ENCODE measurements around the gene ARL15.
"Not testable (repeated sequence)": the region's sequence is repeated elsewhere in the genome, so short reads cannot be mapped to it uniquely, and the experiment has no call there.

ARL15 gene

GRCh38 chr5:54060919-54061318, 249.5 kb downstream of the ARL15 start:
- H3K27ac ChIP-seq (ENCODE audit: low read depth in 2 of 2, low read length in 2 of 2); H3K9me3 ChIP-seq (ENCODE audit: control insufficient read depth in 2 of 2, low read length in 2 of 2); H3K4me3 ChIP-seq (ENCODE audit: low read length in 2 of 2); H3K9ac ChIP-seq (ENCODE audit: low read depth in 1 of 2, low read length in 2 of 2); H3K27me3 ChIP-seq (ENCODE audit: control insufficient read depth in 2 of 2, insufficient read depth in 2 of 2, low read length in 2 of 2); H3K36me3 ChIP-seq (ENCODE audit: control insufficient read depth in 2 of 2, insufficient read depth in 2 of 2, low read length in 2 of 2); H3K4me1 ChIP-seq (ENCODE audit: control insufficient read depth in 2 of 2, insufficient read depth in 2 of 2, low read length in 2 of 2): not testable (repeated sequence)

GRCh38 chr5:54049963-54050362, 260.4 kb downstream of the ARL15 start:
- H3K27me3 ChIP-seq (ENCODE audit: control insufficient read depth in 2 of 2, insufficient read depth in 2 of 2, low read length in 2 of 2), result no peaks in the 10 kb centered on the region
- H3K27ac ChIP-seq (ENCODE audit: low read depth in 2 of 2, low read length in 2 of 2), result no peak overlapping the region
- H3K4me3 ChIP-seq (ENCODE audit: low read length in 2 of 2), result no peak overlapping the region
- H3K36me3 ChIP-seq (ENCODE audit: control insufficient read depth in 2 of 2, insufficient read depth in 2 of 2, low read length in 2 of 2), result no peaks in the 10 kb centered on the region
- no peaks in the 10 kb centered on the region for H3K9me3 ChIP-seq (ENCODE audit: control insufficient read depth in 2 of 2, low read length in 2 of 2)
- H3K9ac ChIP-seq (ENCODE audit: low read depth in 1 of 2, low read length in 2 of 2), result no peak overlapping the region
- peaks cover 0 to 2% of the 10 kb centered on the region in 2 donors for H3K4me1 ChIP-seq (ENCODE audit: control insufficient read depth in 2 of 2, insufficient read depth in 2 of 2, low read length in 2 of 2)

DNA sequence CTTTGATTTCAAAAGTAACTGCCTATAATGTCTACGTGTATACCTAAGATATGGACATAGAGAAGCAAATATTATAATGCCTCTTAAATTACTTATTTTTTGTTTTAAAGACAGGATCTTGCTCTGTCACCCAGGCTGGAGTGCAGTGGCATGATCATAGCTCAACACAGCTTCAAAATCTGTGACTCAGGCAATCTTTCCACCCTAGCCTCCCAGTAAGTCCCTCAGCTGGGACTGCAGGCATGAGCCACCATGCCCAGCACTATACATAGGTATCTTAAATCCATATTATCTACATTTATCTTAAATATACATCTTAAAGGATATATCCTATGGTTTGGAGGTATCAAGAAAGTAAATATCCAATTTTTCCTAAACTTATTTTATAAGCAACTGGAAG, 261.2 kb downstream of the ARL15 start:
- Histone ChIP-seq H3K4me1 (ENCODE audit: control insufficient read depth in 2 of 2, insufficient read depth in 2 of 2, low read length in 2 of 2) (peaks cover 0 to 2% of the 10 kb centered on the region in 2 donors), H3K27ac (ENCODE audit: low read depth in 2 of 2, low read length in 2 of 2) (no peak overlapping the region), H3K9ac (ENCODE audit: low read depth in 1 of 2, low read length in 2 of 2) (no peak overlapping the region), H3K27me3 (ENCODE audit: control insufficient read depth in 2 of 2, insufficient read depth in 2 of 2, low read length in 2 of 2) (no peaks in the 10 kb centered on the region), H3K4me3 (ENCODE audit: low read length in 2 of 2) (no peak overlapping the region), H3K36me3 (ENCODE audit: control insufficient read depth in 2 of 2, insufficient read depth in 2 of 2, low read length in 2 of 2) (no peaks in the 10 kb centered on the region), H3K9me3 (ENCODE audit: control insufficient read depth in 2 of 2, low read length in 2 of 2) (no peaks in the 10 kb centered on the region)

- H3K27me3 ChIP-seq (ENCODE audit: control insufficient read depth in 2 of 2, insufficient read depth in 2 of 2, low read length in 2 of 2), result no peaks in the 10 kb centered on the region
- no peak overlapping the region for H3K27ac ChIP-seq (ENCODE audit: low read depth in 2 of 2, low read length in 2 of 2)
- H3K4me3 ChIP-seq (ENCODE audit: low read length in 2 of 2), result no peak overlapping the region
- H3K9me3 ChIP-seq (ENCODE audit: control insufficient read depth in 2 of 2, low read length in 2 of 2), result no peaks in the 10 kb centered on the region
- H3K9ac ChIP-seq (ENCODE audit: low read depth in 1 of 2, low read length in 2 of 2), result no peak overlapping the region
- H3K36me3 ChIP-seq (ENCODE audit: control insufficient read depth in 2 of 2, insufficient read depth in 2 of 2, low read length in 2 of 2), result no peaks in the 10 kb centered on the region
- peaks cover 0 to 2% of the 10 kb centered on the region in 2 donors for H3K4me1 ChIP-seq (ENCODE audit: control insufficient read depth in 2 of 2, insufficient read depth in 2 of 2, low read length in 2 of 2)
Observed at GRCh38 chr5:54045077-54045792, 265.1 kb downstream of the ARL15 start.

DNA sequence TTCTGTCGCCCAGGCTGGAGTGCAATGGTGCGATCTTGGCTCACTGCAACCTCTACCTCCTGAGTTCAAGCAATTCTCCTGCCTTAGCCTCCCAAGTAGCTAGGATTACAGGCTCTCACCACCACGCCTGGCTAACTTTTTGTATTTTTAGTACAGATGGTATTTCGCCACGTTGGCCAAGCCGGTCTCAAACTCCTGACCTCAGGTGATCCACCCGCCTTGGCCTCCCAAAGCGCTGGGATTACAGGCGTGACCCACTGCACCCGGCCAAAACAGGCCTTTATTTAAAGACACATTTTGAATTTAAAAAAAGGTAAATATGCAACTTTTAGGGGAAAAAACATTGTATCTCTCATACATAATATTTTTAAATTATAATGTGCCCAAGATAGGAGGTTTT, 266.1 kb downstream of the ARL15 start:
- H3K27ac ChIP-seq (ENCODE audit: low read depth in 2 of 2, low read length in 2 of 2); H3K9ac ChIP-seq (ENCODE audit: low read depth in 1 of 2, low read length in 2 of 2); H3K27me3 ChIP-seq (ENCODE audit: control insufficient read depth in 2 of 2, insufficient read depth in 2 of 2, low read length in 2 of 2); H3K4me3 ChIP-seq (ENCODE audit: low read length in 2 of 2); H3K9me3 ChIP-seq (ENCODE audit: control insufficient read depth in 2 of 2, low read length in 2 of 2); H3K36me3 ChIP-seq (ENCODE audit: control insufficient read depth in 2 of 2, insufficient read depth in 2 of 2, low read length in 2 of 2); H3K4me1 ChIP-seq (ENCODE audit: control insufficient read depth in 2 of 2, insufficient read depth in 2 of 2, low read length in 2 of 2): not testable (repeated sequence)

- Histone ChIP-seq H3K27ac (ENCODE audit: low read depth in 2 of 2, low read length in 2 of 2) (no peak overlapping the region), H3K4me3 (ENCODE audit: low read length in 2 of 2) (no peak overlapping the region), H3K27me3 (ENCODE audit: control insufficient read depth in 2 of 2, insufficient read depth in 2 of 2, low read length in 2 of 2) (no peaks in the 10 kb centered on the region), H3K4me1 (ENCODE audit: control insufficient read depth in 2 of 2, insufficient read depth in 2 of 2, low read length in 2 of 2) (peaks cover 0 to 4% of the 10 kb centered on the region in 2 donors), H3K9ac (ENCODE audit: low read depth in 1 of 2, low read length in 2 of 2) (no peak overlapping the region), H3K9me3 (ENCODE audit: control insufficient read depth in 2 of 2, low read length in 2 of 2) (no peaks in the 10 kb centered on the region), H3K36me3 (ENCODE audit: control insufficient read depth in 2 of 2, insufficient read depth in 2 of 2, low read length in 2 of 2) (no peaks in the 10 kb centered on the region)
Observed at GRCh38 chr5:54040804-54041203, 269.6 kb downstream of the ARL15 start.

- Histone ChIP-seq H3K4me3 (ENCODE audit: low read length in 2 of 2) (no peak overlapping the region), H3K36me3 (ENCODE audit: control insufficient read depth in 2 of 2, insufficient read depth in 2 of 2, low read length in 2 of 2) (no peaks in the 10 kb centered on the region), H3K4me1 (ENCODE audit: control insufficient read depth in 2 of 2, insufficient read depth in 2 of 2, low read length in 2 of 2) (peaks cover 0 to 2% of the 10 kb centered on the region in 2 donors), H3K27ac (ENCODE audit: low read depth in 2 of 2, low read length in 2 of 2) (no peak overlapping the region), H3K9me3 (ENCODE audit: control insufficient read depth in 2 of 2, low read length in 2 of 2) (no peaks in the 10 kb centered on the region), H3K9ac (ENCODE audit: low read depth in 1 of 2, low read length in 2 of 2) (no peak overlapping the region), H3K27me3 (ENCODE audit: control insufficient read depth in 2 of 2, insufficient read depth in 2 of 2, low read length in 2 of 2) (no peaks in the 10 kb centered on the region)
Observed at GRCh38 chr5:54040018-54040417, 270.4 kb downstream of the ARL15 start.

- H3K9ac ChIP-seq (ENCODE audit: low read depth in 1 of 2, low read length in 2 of 2), result no peak overlapping the region
- H3K27ac ChIP-seq (ENCODE audit: low read depth in 2 of 2, low read length in 2 of 2), result no peak overlapping the region
- H3K36me3 ChIP-seq (ENCODE audit: control insufficient read depth in 2 of 2, insufficient read depth in 2 of 2, low read length in 2 of 2), result no peaks in the 10 kb centered on the region
- no peaks in the 10 kb centered on the region for H3K27me3 ChIP-seq (ENCODE audit: control insufficient read depth in 2 of 2, insufficient read depth in 2 of 2, low read length in 2 of 2)
- peaks cover 0 to 2% of the 10 kb centered on the region in 2 donors for H3K4me1 ChIP-seq (ENCODE audit: control insufficient read depth in 2 of 2, insufficient read depth in 2 of 2, low read length in 2 of 2)
- no peaks in the 10 kb centered on the region for H3K9me3 ChIP-seq (ENCODE audit: control insufficient read depth in 2 of 2, low read length in 2 of 2)
- no peak overlapping the region for H3K4me3 ChIP-seq (ENCODE audit: low read length in 2 of 2)
Observed at GRCh38 chr5:54037205-54037604, 273.2 kb downstream of the ARL15 start.

DNA sequence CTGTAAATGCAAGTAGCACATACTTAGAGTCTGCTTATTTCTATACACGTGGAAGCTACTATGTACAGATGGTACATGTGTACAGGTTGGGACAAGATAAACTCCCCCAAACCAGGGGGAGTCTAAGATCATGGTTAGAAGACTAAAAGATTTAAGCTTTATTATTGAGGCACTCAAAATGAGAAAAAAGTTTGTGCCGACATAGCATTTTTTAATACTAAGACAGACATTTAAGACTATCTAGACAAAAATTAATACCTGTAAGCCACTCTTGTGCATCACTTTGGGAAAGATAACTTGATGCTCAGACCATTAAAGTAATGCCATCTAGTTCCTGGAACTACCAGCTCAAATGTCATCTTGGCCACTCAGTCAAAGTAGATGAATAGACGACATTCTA, 279.4 kb downstream of the ARL15 start:
- H3K4me1 ChIP-seq (ENCODE audit: control insufficient read depth in 2 of 2, insufficient read depth in 2 of 2, low read length in 2 of 2), result no peaks in the 10 kb centered on the region
- H3K27me3 ChIP-seq (ENCODE audit: control insufficient read depth in 2 of 2, insufficient read depth in 2 of 2, low read length in 2 of 2), result no peaks in the 10 kb centered on the region
- H3K9ac ChIP-seq (ENCODE audit: low read depth in 1 of 2, low read length in 2 of 2), result no peak overlapping the region
- no peaks in the 10 kb centered on the region for H3K9me3 ChIP-seq (ENCODE audit: control insufficient read depth in 2 of 2, low read length in 2 of 2)
- H3K36me3 ChIP-seq (ENCODE audit: control insufficient read depth in 2 of 2, insufficient read depth in 2 of 2, low read length in 2 of 2), result no peaks in the 10 kb centered on the region
- H3K27ac ChIP-seq (ENCODE audit: low read depth in 2 of 2, low read length in 2 of 2), result no peak overlapping the region
- H3K4me3 ChIP-seq (ENCODE audit: low read length in 2 of 2), result no peak overlapping the region

- no peak overlapping the region for H3K27ac ChIP-seq (ENCODE audit: low read depth in 2 of 2, low read length in 2 of 2)
- H3K9ac ChIP-seq (ENCODE audit: low read depth in 1 of 2, low read length in 2 of 2), result no peak overlapping the region
- H3K4me1 ChIP-seq (ENCODE audit: control insufficient read depth in 2 of 2, insufficient read depth in 2 of 2, low read length in 2 of 2), result no peaks in the 10 kb centered on the region
- H3K36me3 ChIP-seq (ENCODE audit: control insufficient read depth in 2 of 2, insufficient read depth in 2 of 2, low read length in 2 of 2), result no peaks in the 10 kb centered on the region
- H3K9me3 ChIP-seq (ENCODE audit: control insufficient read depth in 2 of 2, low read length in 2 of 2), result no peaks in the 10 kb centered on the region
- H3K4me3 ChIP-seq (ENCODE audit: low read length in 2 of 2), result no peak overlapping the region
- no peaks in the 10 kb centered on the region for H3K27me3 ChIP-seq (ENCODE audit: control insufficient read depth in 2 of 2, insufficient read depth in 2 of 2, low read length in 2 of 2)
Observed at GRCh38 chr5:54024466-54024865, 285.9 kb downstream of the ARL15 start.

DNA sequence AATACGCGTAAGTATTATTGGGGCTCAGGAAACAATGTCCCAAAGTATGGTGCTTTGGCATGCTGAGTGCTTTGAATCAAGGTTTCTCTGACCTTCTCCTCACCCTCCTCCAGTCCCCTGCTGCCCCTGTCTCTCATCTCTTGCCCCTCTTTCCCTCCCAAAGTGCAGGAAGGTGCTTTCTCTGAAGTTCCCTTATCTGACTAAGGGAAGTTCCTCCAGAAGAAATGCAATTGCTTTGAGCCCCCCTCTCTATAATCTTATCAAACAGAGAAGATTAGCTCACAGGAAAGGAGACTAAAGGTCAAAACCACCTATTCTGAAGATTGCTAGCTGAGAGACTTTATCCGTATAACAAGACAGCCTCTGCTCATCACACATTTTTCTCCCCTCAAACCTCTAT, 288.1 kb downstream of the ARL15 start:
- H3K9ac ChIP-seq (ENCODE audit: low read depth in 1 of 2, low read length in 2 of 2), result no peak overlapping the region
- H3K27me3 ChIP-seq (ENCODE audit: control insufficient read depth in 2 of 2, insufficient read depth in 2 of 2, low read length in 2 of 2), result no peaks in the 10 kb centered on the region
- no peak overlapping the region for H3K27ac ChIP-seq (ENCODE audit: low read depth in 2 of 2, low read length in 2 of 2)
- no peak overlapping the region for H3K4me3 ChIP-seq (ENCODE audit: low read length in 2 of 2)
- H3K9me3 ChIP-seq (ENCODE audit: control insufficient read depth in 2 of 2, low read length in 2 of 2), result no peaks in the 10 kb centered on the region
- no peaks in the 10 kb centered on the region for H3K4me1 ChIP-seq (ENCODE audit: control insufficient read depth in 2 of 2, insufficient read depth in 2 of 2, low read length in 2 of 2)
- no peaks in the 10 kb centered on the region for H3K36me3 ChIP-seq (ENCODE audit: control insufficient read depth in 2 of 2, insufficient read depth in 2 of 2, low read length in 2 of 2)
